B cell (primary cell): ENCODE data around the gene COPS4. TPM values are rescaled to one million over a fixed set of nuclear protein-coding genes. Genes with fewer than 3 reads are reported as not detected.

Source experiments
- ATAC-seq: fragments of 200-7000 bp; cut with Tn5 transposase; one replicate; pipeline ENCODE4 v1.10.0; 2021; ENCODE audit warnings: low read depth, mild to moderate bottlenecking, moderate number of reproducible peaks, moderate library complexity
- CTCF ChIA-PET: fragments of 350-600 bp; sonication (Branson Sonifier 250); formaldehyde crosslinking; loops from one replicate; lab custom pipeline; 2021; ENCODE audit warnings: antibody characterized with exemption, inconsistent platforms; lab: Charles Lee
- POLR2A ChIA-PET: fragments of 350-600 bp; sonication (Branson Sonifier 250); formaldehyde crosslinking; loops from one replicate; lab custom pipeline; 2021; ENCODE audit warnings: antibody characterized with exemption; lab: Charles Lee
- DNase-seq: peaks from one replicate; pipeline ENCODE4 v3.0.0; 2013
- H2AFZ ChIP-seq: 2 replicates; pipeline ENCODE4 v1.6.1; 2012; ENCODE audit warnings: mild to moderate bottlenecking, low read depth, low read length; ENCODE audit not compliant: insufficient read depth, poor library complexity, severe bottlenecking
- H3K27ac ChIP-seq, 2 donors: 1 replicate in 1 of 2; 2 replicates in 1 of 2; pipeline ENCODE4 v1.5.1; 2012 to 2013; ENCODE audit warnings: low read length in 2 of 2, mild to moderate bottlenecking in 2 of 2, moderate library complexity in 1 of 2
- H3K27me3 ChIP-seq, 4 experiments: fragments of 200-600 bp in 1 of 4; sonication (generic) in 1 of 4; replicated peaks in 1 of 4; 1 replicate in 2 of 4; 2 replicates in 2 of 4; pipeline versions ENCODE4 v1.6.1 to v1.7.0; 2013 to 2016; ENCODE audit warnings: low read length in 3 of 4, mild to moderate bottlenecking in 2 of 4, mixed read lengths in 1 of 4, moderate library complexity in 1 of 4; ENCODE audit not compliant: insufficient read depth in 4 of 4, control insufficient read depth in 3 of 4; ENCODE audit errors: control extremely low read depth in 1 of 4
- H3K36me3 ChIP-seq, 2 experiments: replicated peaks in 1 of 2; 1 replicate in 1 of 2; 2 replicates in 1 of 2; pipeline versions ENCODE4 v1.6.1 to v1.7.1; 2013; ENCODE audit warnings: low read length in 1 of 2; ENCODE audit not compliant: insufficient read depth in 2 of 2, control insufficient read depth in 1 of 2; ENCODE audit errors: control extremely low read depth in 1 of 2, extremely low read depth in 1 of 2
- H3K4me1 ChIP-seq, 2 donors: fragments of 200-600 bp in 1 of 2; sonication (generic) in 1 of 2; 1 replicate in 1 of 2; 2 replicates in 1 of 2; pipeline versions ENCODE4 v1.5.1 to v1.6.1; 2013 to 2017; ENCODE audit warnings: low read length in 2 of 2; ENCODE audit not compliant: control insufficient read depth in 2 of 2, insufficient read depth in 2 of 2
- H3K4me2 ChIP-seq: replicated peaks from 2 replicates; pipeline ENCODE3; 2012; ENCODE audit warnings: mild to moderate bottlenecking, low read depth, low read length; ENCODE audit not compliant: poor library complexity, severe bottlenecking
- H3K4me3 ChIP-seq, 5 experiments: fragments of 200-600 bp in 1 of 5; sonication (generic) in 1 of 5; 1 replicate in 3 of 5; 2 replicates in 2 of 5; pipeline versions ENCODE4 v1.5.1 to v1.7.0; 2011 to 2016; ENCODE audit warnings: low read length in 4 of 5, mild to moderate bottlenecking in 4 of 5, low read depth in 2 of 5, control low read depth in 1 of 5, moderate library complexity in 1 of 5; ENCODE audit not compliant: insufficient read depth in 1 of 5; ENCODE audit errors: control extremely low read depth in 1 of 5, extremely low read depth in 1 of 5
- H3K79me2 ChIP-seq: fragments of 200-600 bp; sonication (generic); one replicate; pipeline ENCODE4 v1.6.0; 2016; ENCODE audit warnings: low read length; ENCODE audit not compliant: control insufficient read depth, insufficient read depth
- H3K9ac ChIP-seq: fragments of 200-600 bp; sonication (generic); 2 replicates; pipeline ENCODE4 v1.6.1; 2017; ENCODE audit warnings: mild to moderate bottlenecking, low read length, moderate library complexity
- H3K9me3 ChIP-seq, 3 donors: one replicate each; pipeline versions ENCODE4 v1.6.1 to v1.7.1; 2013; ENCODE audit warnings: low read length in 2 of 3; ENCODE audit not compliant: control insufficient read depth in 2 of 3, insufficient read depth in 1 of 3; ENCODE audit errors: control extremely low read depth in 1 of 3
- H4K20me1 ChIP-seq: 2 replicates; pipeline ENCODE4 v1.6.0; 2012; ENCODE audit warnings: mild to moderate bottlenecking, low read length; ENCODE audit not compliant: insufficient read depth, control insufficient read depth, poor library complexity, severe bottlenecking
- H3K27ac Mint-ChIP-seq: one replicate; pipeline ENCODE4 v1.8.0; 2021; ENCODE audit warnings: mixed read lengths
- H3K27me3 Mint-ChIP-seq: one replicate; pipeline ENCODE4 v1.8.0; 2021; ENCODE audit warnings: mixed read lengths
- H3K4me1 Mint-ChIP-seq: one replicate; pipeline ENCODE4 v1.8.0; 2021; ENCODE audit warnings: mixed read lengths
- H3K4me3 Mint-ChIP-seq: one replicate; pipeline ENCODE4 v1.8.0; 2021; ENCODE audit warnings: mixed read lengths
- H3K9me3 Mint-ChIP-seq: one replicate; pipeline ENCODE4 v1.8.0; 2022; ENCODE audit warnings: mixed read lengths; ENCODE audit not compliant: insufficient read depth
- EZH2 ChIP-seq: IDR thresholded peaks from 2 replicates; pipeline ENCODE4 v1.6.1; 2012; ENCODE audit warnings: borderline replicate concordance, low read depth, mild to moderate bottlenecking, moderate library complexity, low read length; ENCODE audit not compliant: insufficient read depth, poor library complexity, severe bottlenecking
- WGBS: methylation state at CpG from one replicate; pipeline ENCODE4 v1.1.5; 2013; ENCODE audit warnings: missing lambda C conversion rate; ENCODE audit not compliant: insufficient coverage; 5-methylcytosine and 5-hydroxymethylcytosine counted together
- intact Hi-C: fragments of 100-400 bp; cut with micrococcal nuclease; formaldehyde crosslinking; loops from one replicate; pipeline ENCODE4 v1.10.0; 2022
- polyA plus RNA-seq: library from polyadenylated mRNA; depleted of rRNA; stranded (reverse); fragments of >200 nt; gene quantifications from 2 replicates; pipeline ENCODE4 v1.2.3, GENCODE V29; 2012
- total RNA-seq, 2 donors: library from RNA; stranded (reverse); fragments of 120-200 nt in 1 of 2; gene quantifications; 1 replicate in 1 of 2; 2 replicates in 1 of 2; pipeline versions ENCODE4 v1.2.3 to v1.2.4, GENCODE V29; 2013 to 2022
- TF ChIP-seq, protein P1 (sequence below): fragments of 200-600 bp; IDR thresholded peaks from one replicate; pipeline ENCODE4 v1.8.0; 2022; ENCODE audit warnings: antibody characterized with exemption, mild to moderate bottlenecking

COPS4 gene
- total and polyA plus RNA-seq, 2 donors (not counting 1 experiment from before 2014, with no cell fraction given) = 12.0 to 24.5 TPM

DNA sequence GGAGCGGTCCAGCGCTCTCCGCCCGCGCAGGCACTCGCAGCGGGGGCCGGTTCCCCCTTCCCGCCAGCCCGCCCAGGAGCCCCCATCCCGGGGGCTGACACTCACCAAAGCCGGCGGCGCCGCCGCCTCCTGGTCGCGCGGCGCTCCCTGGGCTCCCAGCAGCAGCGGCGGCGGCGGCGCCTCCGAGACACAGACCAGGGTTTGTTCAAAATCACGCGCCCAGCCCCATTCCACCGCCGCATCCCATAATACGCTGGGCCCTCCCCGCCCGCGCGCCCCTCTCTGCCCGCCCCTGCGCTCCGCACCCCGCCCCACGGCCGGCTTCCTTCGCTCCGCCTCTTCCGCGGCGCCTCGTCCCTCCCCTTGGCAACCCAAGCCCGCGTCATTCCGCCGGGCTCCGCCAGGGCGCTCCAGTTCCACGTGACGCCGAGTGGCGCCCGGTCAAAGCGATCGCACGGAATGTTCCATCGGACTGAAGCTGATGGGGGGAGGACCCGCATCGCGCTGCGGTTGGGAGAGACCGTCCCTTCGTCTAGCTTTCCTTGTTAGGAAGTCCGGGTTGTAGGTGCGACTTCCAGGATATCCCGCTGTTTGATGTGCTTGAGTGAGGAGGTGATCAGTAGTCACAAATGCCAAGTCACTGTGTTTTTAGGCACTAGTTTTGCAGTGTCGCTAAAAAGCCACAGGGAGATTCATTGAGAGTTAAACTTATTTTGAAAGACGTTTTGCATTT, 22.1 kb upstream of the COPS4 start:
- Mint-ChIP-seq H3K4me1 (peaks cover 43% of the 10 kb centered on the region), H3K27me3 (no peaks in the 10 kb centered on the region), H3K4me3 (peak overlapping the region; percentile 92), H3K27ac (peak overlapping the region; percentile 91), H3K9me3 (no peaks in the 10 kb centered on the region)
- intact Hi-C loops = loop anchor here (1.0 to 10.0 kb wide), 8 partner anchors 21 to 728 kb away; partner anchors contain the start of genes SEC31A and THAP9
- Histone ChIP-seq H3K4me1 (peaks cover 24 to 33% of the 10 kb centered on the region in 2 donors), H3K9ac (peak overlapping the region; percentile 79), H3K4me3 (peak overlapping the region; percentile 56 to 87 (median 79)), H3K4me2 (peak overlapping the region; percentile 98), H3K36me3 (no peaks in the 10 kb centered on the region), H4K20me1 (no peaks in the 10 kb centered on the region), H2AFZ (peak overlapping the region; percentile 82), H3K27ac (peak overlapping the region; percentile 37 to 72), H3K9me3 (no peaks in the 10 kb centered on the region), H3K79me2 (peaks cover 16% of the 10 kb centered on the region), H3K27me3 (no peaks in the 10 kb centered on the region)
- ChIA-PET CTCF (interaction anchor here (1.1 to 2.3 kb wide), 5 partner anchors 20 to 269 kb away, joined by 3 to 10 read pairs (median 4); partner anchors contain the start of genes COPS4 and THAP9), POLR2A (interaction anchor here (0.6 to 1.5 kb wide), 8 partner anchors 13 to 583 kb away, joined by 3 to 13 read pairs (median 5); partner anchors contain the start of gene COPS4)
- under 1% methylated on average over 69 of the region's 73 CpGs for WGBS
- DNase-seq (peak; percentile 99), ATAC-seq (peak; percentile 89)
- no peak for TF ChIP-seq EZH2
- TF ChIP-seq, protein P1, sequence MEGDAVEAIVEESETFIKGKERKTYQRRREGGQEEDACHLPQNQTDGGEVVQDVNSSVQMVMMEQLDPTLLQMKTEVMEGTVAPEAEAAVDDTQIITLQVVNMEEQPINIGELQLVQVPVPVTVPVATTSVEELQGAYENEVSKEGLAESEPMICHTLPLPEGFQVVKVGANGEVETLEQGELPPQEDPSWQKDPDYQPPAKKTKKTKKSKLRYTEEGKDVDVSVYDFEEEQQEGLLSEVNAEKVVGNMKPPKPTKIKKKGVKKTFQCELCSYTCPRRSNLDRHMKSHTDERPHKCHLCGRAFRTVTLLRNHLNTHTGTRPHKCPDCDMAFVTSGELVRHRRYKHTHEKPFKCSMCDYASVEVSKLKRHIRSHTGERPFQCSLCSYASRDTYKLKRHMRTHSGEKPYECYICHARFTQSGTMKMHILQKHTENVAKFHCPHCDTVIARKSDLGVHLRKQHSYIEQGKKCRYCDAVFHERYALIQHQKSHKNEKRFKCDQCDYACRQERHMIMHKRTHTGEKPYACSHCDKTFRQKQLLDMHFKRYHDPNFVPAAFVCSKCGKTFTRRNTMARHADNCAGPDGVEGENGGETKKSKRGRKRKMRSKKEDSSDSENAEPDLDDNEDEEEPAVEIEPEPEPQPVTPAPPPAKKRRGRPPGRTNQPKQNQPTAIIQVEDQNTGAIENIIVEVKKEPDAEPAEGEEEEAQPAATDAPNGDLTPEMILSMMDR = peak; percentile 59
